Measurements from ENCODE around the gene ERICH2.
A peak's percentile ranks its signal among the peaks of the same experiment; 100 is the strongest.

ERICH2 gene

DNA sequence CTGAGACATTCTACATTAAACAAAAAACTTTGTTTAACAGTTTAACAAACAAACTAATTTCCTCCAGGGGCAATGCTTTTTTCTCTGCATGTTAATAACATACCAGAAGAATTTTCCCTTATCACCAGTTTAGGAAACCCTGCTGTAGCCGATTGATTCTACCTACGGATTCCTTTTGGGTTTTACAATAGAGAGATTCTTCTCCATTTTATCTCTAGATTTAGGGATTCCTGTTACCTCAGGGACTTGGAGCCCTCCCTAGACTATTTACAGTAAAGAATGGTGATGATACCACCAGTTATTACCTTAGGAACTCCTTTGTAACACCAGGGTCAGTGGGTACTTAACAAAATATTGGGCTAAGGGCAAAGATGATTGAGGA lies 5.3 kb upstream of the ERICH2 start:
- DNase-seq = no peak

DNA sequence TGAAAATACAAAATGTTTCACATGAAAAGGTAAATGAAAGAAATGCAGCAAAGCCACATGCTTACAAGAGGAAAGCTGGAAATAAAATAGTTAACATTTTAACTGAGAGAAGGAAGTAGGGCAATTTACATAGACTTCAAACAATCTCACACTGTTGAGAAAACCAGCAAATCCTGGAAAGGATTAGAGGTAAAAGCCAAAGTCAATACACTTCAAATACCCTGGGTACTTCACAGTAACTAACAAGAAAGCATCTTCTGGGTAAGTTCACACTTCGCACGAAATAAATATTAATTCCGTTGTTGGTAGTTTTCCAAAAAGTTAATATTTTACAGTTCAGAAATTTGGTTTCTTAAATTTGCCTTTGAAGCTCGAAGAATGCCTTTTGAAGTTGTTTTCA lies 3.5 kb upstream of the ERICH2 start:
- DNase-seq = no peak

DNA sequence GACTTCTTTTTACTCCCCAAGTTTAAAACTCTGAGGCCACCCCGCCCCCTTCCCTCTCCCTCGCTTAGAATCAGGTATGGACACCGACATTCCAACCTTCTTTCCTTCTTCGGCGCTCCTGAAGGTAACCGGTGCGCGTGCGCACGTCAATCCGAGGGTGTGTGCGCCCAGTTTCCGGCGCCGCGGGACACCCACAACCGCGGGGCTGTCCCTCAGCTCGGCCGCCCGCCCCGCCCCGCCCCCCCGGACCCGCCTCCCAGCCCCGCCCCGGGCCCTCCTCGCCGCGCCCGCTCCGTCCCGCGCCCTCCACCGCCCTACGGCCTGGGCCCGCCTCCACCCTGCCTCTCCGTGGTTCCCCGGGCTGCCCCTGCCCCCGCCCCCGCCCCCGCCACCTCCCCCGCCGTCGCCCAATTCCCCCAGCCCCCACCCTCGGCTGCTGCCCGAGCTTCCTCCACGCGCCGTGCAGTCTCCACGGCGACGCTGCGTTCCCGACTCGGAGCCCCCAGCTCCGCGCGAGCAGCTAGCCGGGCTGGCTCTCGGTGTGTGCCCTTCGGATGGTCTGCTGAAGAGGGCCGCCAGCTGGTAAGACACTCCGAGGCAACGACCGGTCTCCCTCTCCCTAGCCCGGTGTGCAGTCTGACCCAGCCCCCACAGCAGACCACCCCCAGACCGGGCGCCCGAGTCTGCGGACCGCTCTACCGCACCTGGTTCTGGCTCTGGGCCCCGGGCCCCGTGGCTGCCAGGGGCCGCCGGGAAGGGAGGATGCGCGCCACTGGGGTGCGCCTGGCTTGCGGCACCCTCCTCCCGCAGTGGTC lies 635 bp downstream of the ERICH2 start:
- DNase-seq = peak; percentile 96

DNA sequence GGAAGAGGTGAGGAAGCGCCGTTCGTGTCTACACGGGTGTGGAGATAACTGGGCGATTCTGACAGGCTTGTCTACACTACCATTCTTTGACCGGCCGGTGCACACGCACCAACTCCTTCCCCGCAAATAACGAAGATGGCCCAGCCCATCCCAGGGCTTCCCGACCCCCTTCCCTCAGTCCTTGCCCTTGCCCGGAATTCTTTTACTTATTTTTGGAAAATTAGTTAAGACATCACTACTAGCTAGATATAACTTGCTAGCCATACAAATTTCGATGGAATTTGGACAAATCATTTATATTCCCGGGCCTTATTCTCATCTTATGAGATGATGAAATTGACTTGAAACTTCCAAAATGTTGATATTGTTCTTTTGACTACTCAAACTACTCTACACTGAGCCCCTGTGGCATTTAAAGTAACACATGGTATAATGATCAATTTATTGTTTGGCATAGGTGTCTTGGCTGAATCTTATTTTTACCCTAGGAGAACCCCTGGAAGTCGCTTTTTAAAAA lies 1.3 kb downstream of the ERICH2 start:
- no peak for DNase-seq

DNA sequence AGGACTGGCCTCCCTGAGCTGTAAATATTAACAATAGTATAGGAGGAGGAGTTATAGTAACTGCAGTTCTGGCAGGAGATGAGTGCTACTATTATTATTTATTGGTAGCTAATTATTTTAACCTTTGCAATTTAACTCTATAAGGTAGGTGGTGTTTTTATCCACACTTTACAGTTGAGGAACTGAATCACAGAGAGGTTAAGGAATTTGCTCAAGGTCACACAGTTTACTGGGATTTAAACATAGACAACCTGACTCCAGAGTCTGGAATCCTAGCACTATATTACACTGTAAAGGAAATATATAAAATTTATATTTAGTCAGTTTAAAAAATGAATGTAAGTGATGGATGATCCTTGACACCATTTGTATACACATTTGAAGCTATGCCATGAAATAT lies 2.1 kb downstream of the ERICH2 start:
- no peak for DNase-seq

DNA sequence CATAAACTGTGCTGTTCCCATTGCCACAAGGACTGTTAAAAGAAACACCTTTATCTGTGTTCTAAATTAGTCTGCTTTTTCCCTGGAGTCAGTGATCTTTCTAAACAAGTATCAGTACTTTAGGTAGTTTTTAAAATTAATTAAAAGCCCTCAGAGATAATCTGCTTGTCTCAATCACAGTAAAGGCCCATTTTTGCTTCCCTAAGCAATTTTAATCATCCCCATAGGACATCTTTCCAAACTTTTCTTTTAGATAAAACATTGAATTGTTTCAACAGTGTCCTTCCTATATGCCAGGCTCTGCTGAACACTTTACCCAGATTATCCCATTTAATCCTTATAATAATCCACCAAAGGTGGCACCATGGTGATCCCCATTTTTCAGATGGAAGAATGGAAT lies 3.9 kb downstream of the ERICH2 start:
- DNase-seq = no peak

DNA sequence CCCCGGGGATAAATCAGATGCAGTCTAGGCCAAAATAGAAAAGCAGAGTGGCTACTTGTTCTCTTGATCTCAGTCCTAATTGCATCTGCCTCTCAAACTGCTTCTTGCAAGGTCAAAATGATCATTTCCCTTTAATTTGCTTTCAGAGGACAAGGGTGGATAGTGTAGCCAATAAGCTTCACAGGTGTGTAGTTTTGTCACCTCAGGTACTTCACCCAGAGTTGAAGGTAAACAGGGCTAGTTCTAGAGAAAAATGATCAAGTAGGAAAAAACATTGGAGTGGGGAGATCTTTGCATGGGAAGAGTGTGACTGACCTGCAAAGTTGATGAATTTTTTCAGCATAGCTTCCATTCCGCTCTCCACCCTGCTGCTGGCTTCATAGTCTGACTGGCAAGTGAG lies 8.7 kb downstream of the ERICH2 start:
- DNase-seq = peak; percentile 57

DNA sequence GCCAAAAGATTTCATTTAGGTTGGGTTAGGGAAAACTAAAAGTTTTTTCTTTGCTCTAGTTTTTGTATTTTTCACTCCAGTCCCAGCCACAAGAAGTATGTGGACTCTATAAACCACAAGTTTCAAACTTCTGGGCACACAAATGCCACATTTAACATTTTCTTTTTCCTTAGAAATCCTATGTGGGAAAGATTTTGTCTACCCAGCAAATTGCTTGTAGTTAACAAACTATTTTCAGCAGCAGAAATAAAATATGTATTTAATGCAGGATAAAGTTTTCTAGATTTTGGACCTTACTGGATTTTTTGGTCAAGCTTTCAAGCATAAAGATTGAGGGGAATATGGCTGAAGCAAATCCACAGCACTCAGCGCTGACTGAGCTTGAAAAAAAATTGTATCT lies 9.1 kb downstream of the ERICH2 start:
- DNase-seq = no peak

DNA sequence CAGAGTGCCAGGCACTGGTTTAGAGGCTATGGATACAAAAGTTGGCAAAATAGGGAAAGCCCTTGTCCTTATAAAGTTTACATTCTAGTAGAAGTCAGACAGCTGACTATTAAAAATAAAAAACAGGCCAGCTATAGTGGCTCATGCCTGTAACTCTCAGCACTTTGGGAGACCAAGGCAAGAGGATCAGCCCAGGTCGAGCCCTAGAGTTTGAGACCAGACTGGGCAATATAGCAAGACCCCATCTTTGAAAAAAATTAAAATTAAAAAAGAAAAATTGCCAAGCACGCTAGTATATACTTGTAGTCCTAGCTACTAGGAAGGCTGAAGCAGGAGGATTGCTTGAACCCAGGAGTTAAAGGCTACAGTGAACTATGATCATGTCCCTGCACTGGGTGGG lies 12.5 kb downstream of the ERICH2 start:
- no peak for DNase-seq

DNA sequence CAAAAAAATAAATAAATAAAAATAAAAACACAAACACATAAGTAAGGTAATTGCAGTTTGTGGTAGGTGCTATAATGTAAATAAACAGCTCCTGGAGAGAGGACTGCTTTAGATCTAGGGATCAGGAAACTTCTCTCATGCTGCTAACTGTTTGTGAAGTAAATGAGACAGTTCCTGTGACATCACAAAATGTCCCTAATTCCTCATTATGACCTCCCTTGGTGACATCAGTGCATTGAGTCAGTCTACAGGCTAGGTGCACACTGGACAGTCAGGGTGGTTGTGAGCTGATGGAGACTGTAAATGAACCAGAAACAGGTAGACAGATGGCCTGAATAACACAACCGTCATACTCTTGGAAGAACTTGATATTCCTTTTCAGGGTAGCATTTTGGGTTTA lies 13.4 kb downstream of the ERICH2 start:
- DNase-seq = no peak

DNA sequence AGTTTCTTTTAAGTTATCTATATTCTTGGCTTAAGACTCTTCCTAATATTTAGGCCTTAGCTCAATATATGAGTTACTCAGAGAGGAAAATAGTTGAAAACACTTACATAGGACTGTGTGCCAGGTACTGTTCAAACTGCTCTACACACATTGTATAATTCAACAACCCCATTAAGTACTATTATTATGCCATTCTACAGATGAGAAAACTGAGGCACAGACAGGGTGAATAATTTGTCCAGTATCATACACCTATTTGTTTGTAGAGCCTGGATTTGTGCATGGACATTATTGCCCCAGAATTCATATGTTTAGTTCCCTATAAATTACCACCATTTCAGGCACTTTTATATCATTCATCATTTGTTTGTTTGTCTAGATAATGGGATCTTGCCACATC lies 28.8 kb downstream of the ERICH2 start:
- DNase-seq = no peak

DNA sequence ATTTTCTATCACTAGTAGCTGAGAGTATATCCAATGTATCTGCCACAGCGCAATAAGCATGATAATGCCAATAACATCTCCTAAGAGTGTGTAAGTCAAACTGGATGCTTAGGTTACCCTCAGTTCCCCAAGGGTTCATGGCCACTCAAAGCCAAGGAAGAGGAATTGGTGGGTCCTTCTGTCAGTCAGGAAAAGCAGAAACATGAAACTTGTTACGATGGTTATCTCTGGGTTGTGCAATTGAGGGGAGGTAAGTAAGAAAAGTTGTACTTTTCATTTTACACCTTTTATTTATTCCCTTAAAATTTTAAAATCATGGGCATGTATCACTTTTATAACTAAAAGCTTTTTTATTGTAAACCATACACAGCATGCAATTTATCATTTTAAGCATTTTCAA lies 36.4 kb downstream of the ERICH2 start:
- no peak for DNase-seq

DNA sequence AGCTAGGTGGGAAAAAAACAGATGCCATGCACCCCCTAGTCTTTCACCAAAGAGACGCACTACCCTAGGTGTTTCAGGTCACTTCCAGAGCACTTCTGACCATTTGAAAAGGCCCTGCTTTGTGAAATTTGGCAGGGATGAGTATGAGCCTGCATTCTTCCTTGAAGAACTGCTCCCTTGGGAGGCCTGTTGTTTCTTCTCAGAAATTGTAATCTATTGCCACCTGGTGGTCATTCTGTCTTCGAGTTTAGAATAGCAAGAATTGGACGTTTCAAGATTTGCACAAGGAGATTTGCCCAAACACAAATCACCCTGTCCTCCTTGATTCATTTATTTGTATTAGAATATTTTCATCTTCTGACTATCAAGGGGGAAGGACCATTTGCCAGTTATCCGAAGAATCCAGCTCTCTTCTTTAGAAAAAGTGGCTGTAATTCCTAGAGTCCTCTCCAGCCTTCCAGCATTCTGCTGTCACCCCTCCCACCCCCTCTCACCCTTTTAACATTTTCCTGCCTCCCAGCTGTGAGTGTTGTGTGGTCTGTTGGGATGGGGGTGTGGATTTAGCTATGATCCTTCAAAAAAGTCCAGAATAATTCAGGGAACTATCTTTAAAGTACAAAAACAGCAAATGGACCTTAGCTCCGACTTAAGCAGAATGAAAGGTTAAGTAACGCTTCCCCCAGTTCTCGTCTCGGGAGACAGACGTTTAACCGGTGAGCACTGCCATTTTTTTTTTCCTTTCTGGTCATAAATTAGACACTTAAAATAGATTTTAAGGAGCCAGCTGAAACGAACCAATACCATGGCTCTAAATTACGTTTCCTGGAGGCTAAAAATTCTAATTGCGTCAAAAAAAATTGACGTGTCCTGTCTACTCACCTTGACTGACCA lies 42.8 kb downstream of the ERICH2 start:
- DNase-seq = peak; percentile 99

DNA sequence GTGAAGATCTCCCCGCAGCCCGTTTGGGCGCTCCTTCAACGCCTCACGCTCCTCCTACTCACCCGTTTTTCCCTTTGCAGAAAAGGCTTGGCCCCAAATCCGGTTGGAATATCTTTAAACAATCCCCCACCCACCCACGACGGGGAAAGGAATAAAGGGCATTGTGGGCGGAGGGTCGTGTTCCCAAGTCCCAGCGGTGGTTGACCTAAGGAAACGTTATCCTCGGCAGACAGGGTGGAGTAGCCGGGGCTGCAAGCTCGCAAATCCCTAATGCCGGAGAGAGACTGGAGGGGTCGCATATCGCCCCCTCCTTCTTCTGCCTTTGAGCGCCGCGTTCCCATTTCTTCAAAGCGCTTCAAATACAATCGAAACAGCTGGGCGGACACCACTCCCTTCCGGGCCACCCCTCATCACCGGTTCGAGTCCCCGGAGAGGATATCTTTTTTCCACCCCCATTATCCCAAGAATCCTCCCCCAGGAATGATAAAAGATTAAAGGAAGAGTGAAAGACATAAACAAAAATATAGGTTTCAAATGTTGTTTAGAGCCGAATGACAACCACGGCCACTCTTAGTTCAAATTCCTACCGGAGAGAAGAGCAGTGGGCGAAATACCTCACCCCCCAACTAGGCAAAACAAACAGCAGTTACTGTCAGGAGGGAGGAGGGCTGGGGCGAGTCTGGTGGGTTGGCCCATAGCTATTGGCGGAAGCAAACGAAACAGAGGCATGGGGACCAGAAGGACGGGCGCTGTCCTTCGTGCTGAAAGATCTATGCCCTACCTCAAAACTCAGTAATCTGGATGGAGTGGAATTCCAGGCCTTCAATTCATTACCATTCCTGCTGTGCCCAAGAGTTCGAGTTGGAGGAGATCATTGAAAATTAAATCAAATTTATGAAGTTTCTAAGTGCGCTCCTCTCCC lies 43.7 kb downstream of the ERICH2 start:
- peak; percentile 76 for DNase-seq

DNA sequence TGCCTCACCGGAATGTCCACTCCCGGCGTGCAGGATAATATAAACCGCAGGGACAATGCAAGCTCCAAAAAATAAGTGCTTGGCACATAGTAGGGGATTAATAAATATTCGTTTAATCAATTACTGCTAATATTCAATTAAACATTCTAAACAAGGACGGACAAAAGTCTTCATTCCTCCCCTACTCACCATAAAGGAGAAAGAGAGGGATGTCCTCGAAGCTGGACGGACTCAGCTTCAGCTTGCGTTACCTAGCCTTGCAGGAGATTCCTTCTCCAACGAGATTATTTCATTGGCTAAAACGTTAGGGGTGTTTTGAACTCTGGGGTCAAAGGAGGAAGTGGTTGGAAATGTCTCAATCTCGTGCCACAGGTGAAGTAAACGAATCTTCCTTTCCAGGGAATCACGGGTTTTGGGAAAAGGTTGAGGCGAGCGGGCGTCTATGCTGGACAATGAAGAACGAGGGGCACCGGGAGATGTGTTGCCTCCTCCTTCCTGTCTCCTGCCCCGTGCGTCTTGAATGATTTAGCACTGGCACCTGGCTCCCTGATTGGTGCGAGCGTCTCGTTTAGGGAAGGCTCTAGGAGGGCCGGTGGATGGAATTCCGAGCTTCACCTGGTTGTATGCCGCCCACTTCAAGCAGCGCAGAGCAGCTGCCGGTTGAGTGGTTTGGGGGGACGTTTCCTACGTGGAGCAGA lies 44.5 kb downstream of the ERICH2 start:
- peak; percentile 93 for DNase-seq

DNA sequence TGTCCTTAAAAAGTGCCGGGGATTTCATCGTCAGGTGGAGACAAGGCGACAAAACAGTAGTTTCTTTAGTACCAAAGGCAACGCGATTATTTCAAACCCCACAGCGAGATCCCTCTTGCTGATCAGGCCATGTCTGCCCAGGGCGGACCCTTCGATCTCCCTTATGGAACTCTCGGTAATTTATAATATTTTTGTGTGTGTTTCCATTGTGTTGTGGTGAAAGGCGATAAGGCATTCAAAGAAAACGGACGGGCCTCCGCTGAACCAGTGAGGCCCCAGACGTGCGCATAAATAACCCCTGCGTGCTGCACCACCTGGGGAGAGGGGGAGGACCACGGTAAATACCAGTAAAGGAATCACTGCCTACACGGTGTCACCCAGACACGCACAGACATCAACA lies 45.1 kb downstream of the ERICH2 start:
- DNase-seq = no peak

DNA sequence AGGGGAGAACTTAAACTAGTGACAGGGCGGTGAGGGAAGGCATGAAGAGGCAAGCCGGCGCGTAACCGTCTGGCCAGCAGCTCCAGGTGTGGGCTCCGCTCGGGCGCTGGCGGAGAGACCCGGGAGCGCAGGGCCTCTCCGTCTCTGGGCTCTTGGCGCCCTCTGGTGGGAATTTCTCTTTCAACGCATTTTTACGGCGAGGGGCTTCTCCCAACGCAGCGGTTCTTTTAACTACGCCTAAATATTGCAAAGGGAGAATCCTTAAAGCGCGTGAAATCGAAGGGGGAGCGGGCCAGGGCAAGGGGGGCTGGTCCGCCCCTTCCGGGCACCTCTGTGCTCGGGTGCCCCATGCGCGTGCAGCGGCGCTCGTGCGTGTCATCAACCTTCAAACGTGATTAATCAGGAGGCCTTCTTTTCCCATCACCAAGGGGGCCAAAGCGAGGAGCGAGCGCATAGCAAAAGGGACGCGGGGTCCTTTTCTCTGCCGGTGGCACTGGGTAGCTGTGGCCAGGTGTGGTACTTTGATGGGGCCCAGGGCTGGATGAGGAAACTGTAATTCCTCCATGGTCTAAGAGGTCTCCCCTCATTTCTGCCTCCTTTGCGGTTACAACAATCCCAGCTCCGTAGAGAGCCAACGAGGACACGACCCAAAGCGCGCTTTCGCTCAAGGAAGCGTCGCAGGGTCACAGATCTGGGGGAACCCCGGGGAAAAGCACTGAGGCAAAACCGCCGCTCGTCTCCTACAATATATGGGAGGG lies 45.7 kb downstream of the ERICH2 start:
- peak; percentile 96 for DNase-seq

DNA sequence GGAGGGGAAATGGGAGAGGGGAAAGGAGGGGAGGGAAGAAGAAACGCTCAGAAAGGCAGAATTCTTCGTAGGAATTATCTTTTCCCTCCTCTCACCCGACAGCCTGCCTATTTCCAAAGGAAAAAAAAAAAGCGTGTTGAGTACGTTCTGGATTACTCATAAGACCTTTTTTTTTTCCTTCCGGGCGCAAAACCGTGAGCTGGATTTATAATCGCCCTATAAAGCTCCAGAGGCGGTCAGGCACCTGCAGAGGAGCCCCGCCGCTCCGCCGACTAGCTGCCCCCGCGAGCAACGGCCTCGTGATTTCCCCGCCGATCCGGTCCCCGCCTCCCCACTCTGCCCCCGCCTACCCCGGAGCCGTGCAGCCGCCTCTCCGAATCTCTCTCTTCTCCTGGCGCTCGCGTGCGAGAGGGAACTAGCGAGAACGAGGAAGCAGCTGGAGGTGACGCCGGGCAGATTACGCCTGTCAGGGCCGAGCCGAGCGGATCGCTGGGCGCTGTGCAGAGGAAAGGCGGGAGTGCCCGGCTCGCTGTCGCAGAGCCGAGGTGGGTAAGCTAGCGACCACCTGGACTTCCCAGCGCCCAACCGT lies 46.4 kb downstream of the ERICH2 start, which contains the start of gene GAD1:
Gene GAD1 (plus strand): TSS at position 384 of the 589 bp plus-strand sequence. CDS start 1,705 bp downstream, outside the sequence.
- peak; percentile 96 for DNase-seq

DNA sequence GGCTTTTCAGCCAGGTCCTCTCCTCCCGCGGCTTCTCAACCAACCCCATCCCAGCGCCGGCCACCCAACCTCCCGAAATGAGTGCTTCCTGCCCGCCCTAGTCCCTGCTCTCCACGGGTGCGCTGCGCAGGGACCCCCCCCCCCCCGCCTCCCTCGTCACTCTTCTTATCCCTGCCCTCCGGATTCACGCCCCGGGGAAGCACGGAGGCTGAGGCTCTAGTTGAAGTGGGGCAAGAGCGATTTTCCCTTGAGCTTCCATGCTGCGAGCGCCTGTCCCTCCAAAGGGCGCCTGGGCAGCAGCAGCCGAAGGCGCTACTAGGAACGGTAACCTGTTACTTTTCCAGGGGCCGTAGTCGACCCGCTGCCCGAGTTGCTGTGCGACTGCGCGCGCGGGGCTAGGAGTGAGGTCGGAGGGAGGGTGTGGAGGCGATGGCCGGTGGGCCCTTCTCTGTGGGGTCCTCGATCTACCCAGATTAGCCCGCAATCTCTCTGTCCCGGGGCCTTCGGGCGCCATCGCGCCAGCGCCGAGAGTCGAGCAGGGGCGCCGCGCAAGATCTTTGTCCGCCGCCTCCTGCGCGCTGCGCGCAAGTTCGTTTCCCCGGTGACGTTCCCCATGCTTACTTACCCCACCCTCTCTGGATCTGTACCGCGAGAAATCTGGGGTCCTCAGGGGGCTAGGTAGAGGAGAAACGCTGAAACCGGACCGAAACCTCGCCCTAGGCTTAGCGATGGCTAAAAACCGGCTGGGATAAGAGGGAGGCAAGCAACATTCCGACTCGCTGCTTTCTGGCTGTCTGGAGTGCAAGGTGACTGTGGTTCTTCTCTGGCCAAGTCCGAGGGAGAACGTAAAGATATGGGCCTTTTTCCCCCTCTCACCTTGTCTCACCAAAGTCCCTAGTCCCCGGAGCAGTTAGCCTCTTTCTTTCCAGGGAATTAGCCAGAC lies 47.2 kb downstream of the ERICH2 start:
- DNase-seq = peak; percentile 82
